ENCODE measurements around the gene XPO6. TPM values are rescaled to one million over a fixed set of nuclear protein-coding genes. Genes with fewer than 3 reads are reported as not detected.

Gene XPO6
- total and polyA plus RNA-seq, 2 of the 13 experiments (the other 11 are each of a cell fraction or from before 2014, with no cell fraction given) = 109 to 129 TPM

- ChIA-PET POLR2A (no interaction called here), CTCF (ENCODE audit: low intra/inter-chr PET ratio, low total read pairs) (no interaction called here)
- no peak for FAIRE-seq
- Histone ChIP-seq H2AFZ (ENCODE audit: low read length) (no peak overlapping the region), H3K27ac (ENCODE audit: extremely low read length, insufficient read depth, low read length) (no peak overlapping the region), H3K9me3 (ENCODE audit: low read length) (no peaks in the 10 kb centered on the region), H3K4me2 (ENCODE audit: low read depth, low read length) (peak overlapping the region; percentile 18), H4K20me1 (ENCODE audit: insufficient read depth, low read length) (peaks cover 17% of the 10 kb centered on the region), H3K79me2 (ENCODE audit: insufficient read depth, low read length) (peaks cover 66% of the 10 kb centered on the region), H3K4me1 (ENCODE audit: insufficient read depth, low read length) (peaks cover 62% of the 10 kb centered on the region), H3K9ac (ENCODE audit: insufficient read depth, low read depth, low read length) (no peak overlapping the region), H3K36me3 (replicated peaks in 1 of 2; ENCODE audit: control insufficient read depth in 1 of 2, insufficient read depth in 2 of 2, low read length in 2 of 2) (peaks cover 12 to 34% of the 10 kb centered on the region in 2 experiments), H3K27me3 (ENCODE audit: control insufficient read depth in 1 of 2, insufficient read depth in 2 of 2, low read length in 2 of 2) (no peaks in the 10 kb centered on the region), H3K4me3 (replicated peaks in 1 of 3; ENCODE audit: insufficient read depth in 1 of 3, low read depth in 2 of 3, low read length in 3 of 3) (no peak overlapping the region)
- no TSS peak for BruUV-seq (replicated peaks)
- no peak for ATAC-seq
- no peak for DNase-seq (ENCODE audit: low spot score)
- 95% methylated on average over 4 of the region's 4 CpGs for WGBS (ENCODE audit: low lambda C conversion rate)
- intact Hi-C loops (cut with micrococcal nuclease; ENCODE audit: unreplicated experiment) = no loop called here
- in situ Hi-C loops (cut with HindIII; ENCODE audit: extremely low pct_ligation_motif_present, low pct_unique_long_range_greater_than_20kb) = no loop called here
- TF ChIP-seq ZFY (CRISPR knock-in tag; IDR thresholded peaks at IDR 0.05) = no peak
- TF ChIP-seq CHD4 (IDR thresholded peaks at IDR 0.05; ENCODE audit: borderline replicate concordance, low read length) = no peak
- no peak for TF ChIP-seq BRF2 (CRISPR knock-in tag; IDR thresholded peaks at IDR 0.05)
- TF ChIP-seq NFATC3 (CRISPR knock-in tag; IDR thresholded peaks at IDR 0.05) = 0 out of 2 replicates have a peak, but pooled peaks have one; percentile 22
Measured at GRCh38 chr16:28208824-28209223, 2.9 kb downstream of the XPO6 start.

GRCh38 chr16:28208131-28208530 is 3.6 kb downstream of the XPO6 start:
- in situ Hi-C loops (cut with HindIII; ENCODE audit: extremely low pct_ligation_motif_present, low pct_unique_long_range_greater_than_20kb) = no loop called here
- intact Hi-C loops (cut with micrococcal nuclease; ENCODE audit: unreplicated experiment) = no loop called here
- ChIA-PET CTCF (ENCODE audit: low intra/inter-chr PET ratio, low total read pairs) (no interaction called here), POLR2A (no interaction called here)
- H4K20me1 ChIP-seq (ENCODE audit: insufficient read depth, low read length) = peaks cover 21% of the 10 kb centered on the region
- no peak overlapping the region for H3K4me2 ChIP-seq (ENCODE audit: low read depth, low read length)
- no peak for ATAC-seq
- H2AFZ ChIP-seq (ENCODE audit: low read length) = no peak overlapping the region
- FAIRE-seq = no peak
- peaks cover 16 to 40% of the 10 kb centered on the region in 2 experiments for H3K36me3 ChIP-seq (replicated peaks in 1 of 2; ENCODE audit: control insufficient read depth in 1 of 2, insufficient read depth in 2 of 2, low read length in 2 of 2)
- 97% methylated on average over 4 of the region's 4 CpGs for WGBS (ENCODE audit: low lambda C conversion rate)
- H3K4me1 ChIP-seq (ENCODE audit: insufficient read depth, low read length) = peaks cover 62% of the 10 kb centered on the region
- H3K4me3 ChIP-seq (replicated peaks in 1 of 3; ENCODE audit: insufficient read depth in 1 of 3, low read depth in 2 of 3, low read length in 3 of 3) = no peak overlapping the region
- DNase-seq (ENCODE audit: low spot score) = no peak
- TF ChIP-seq TRIM24 (CRISPR knock-in tag; IDR thresholded peaks at IDR 0.05) (no peak), MAFF (IDR thresholded peaks at IDR 0.05; ENCODE audit: low read depth, low read length) (peak; percentile 95), MAFK (conservative IDR thresholded peaks at IDR 0.05 in 1 of 2, IDR thresholded peaks at IDR 0.05 in 1 of 2; ENCODE audit: low read length in 2 of 2) (peak; percentile 93 to 97)
- peaks cover 73% of the 10 kb centered on the region for H3K79me2 ChIP-seq (ENCODE audit: insufficient read depth, low read length)
- no peaks in the 10 kb centered on the region for H3K9me3 ChIP-seq (ENCODE audit: low read length)
- H3K9ac ChIP-seq (ENCODE audit: insufficient read depth, low read depth, low read length) = no peak overlapping the region
- no peak overlapping the region for H3K27ac ChIP-seq (ENCODE audit: extremely low read length, insufficient read depth, low read length)
- BruUV-seq (replicated peaks) = no TSS peak
- no peaks in the 10 kb centered on the region for H3K27me3 ChIP-seq (ENCODE audit: control insufficient read depth in 1 of 2, insufficient read depth in 2 of 2, low read length in 2 of 2)
